Coronary artery (tissue), 2 donors: ENCODE measurements around the gene PHF23.

Source experiments
- DNase-seq: peaks from one replicate; pipeline ENCODE4 v3.0.0-alpha.2; 2017; ENCODE audit warnings: low spot score
- H3K27ac ChIP-seq, 2 donors: fragments of 200-600 bp; sonication (generic); one replicate each; pipeline ENCODE4 v1.5.1; 2016 to 2019
- H3K4me3 ChIP-seq: fragments of 200-600 bp; sonication (generic); 2 replicates; pipeline ENCODE4 v1.5.1; 2016; ENCODE audit warnings: mild to moderate bottlenecking, moderate library complexity
- CTCF ChIP-seq: fragments of 200-600 bp; sonication (generic); IDR thresholded peaks from one replicate; pipeline ENCODE4 v1.5.1; 2019; ENCODE audit warnings: antibody characterized with exemption

PHF23 gene

GRCh38 chr17:7256766-7257456 lies 17.7 kb upstream of the PHF23 start:
- no peak overlapping the region for H3K27ac ChIP-seq
- no peak for TF ChIP-seq CTCF

GRCh38 chr17:7254511-7254910 lies 15.3 kb upstream of the PHF23 start:
- no peak for DNase-seq
- no peak for TF ChIP-seq CTCF
- no peak overlapping the region for H3K4me3 ChIP-seq
- H3K27ac ChIP-seq: no peak overlapping the region

More at GRCh38 chr17:7256766-7257456, 17.7 kb upstream of the PHF23 start:
- H3K4me3 ChIP-seq: no peak overlapping the region
- no peak for DNase-seq

- TF ChIP-seq CTCF: no peak
- DNase-seq: no peak
- Histone ChIP-seq H3K4me3 (peak overlapping the region; percentile 95), H3K27ac (peak overlapping the region; percentile 99)
These were observed 13.8 kb upstream of the PHF23 start for GRCh38 chr17:7253082-7253481.

- no peak for TF ChIP-seq CTCF
- Histone ChIP-seq H3K27ac (peak within 1 kb of the TSS; percentile 99), H3K4me3 (peak within 1 kb of the TSS; percentile 95)
- DNase-seq: peak; percentile 99
These were observed 13.2 kb upstream of the PHF23 start, which contains the start of gene ELP5 for GRCh38 chr17:7252176-7253043. TSS of gene ELP5 (plus strand) at chr17:7252215. CDS start at chr17:7252551, 336 bp downstream.

- TF ChIP-seq CTCF: no peak
- H3K27ac ChIP-seq: peak within 1 kb of the TSS; percentile 99
- peak within 1 kb of the TSS; percentile 95 for H3K4me3 ChIP-seq
- DNase-seq: no peak
These were observed 12.5 kb upstream of the PHF23 start, which contains the start of gene CTDNEP1 for GRCh38 chr17:7251661-7252175. TSS of gene CTDNEP1 (minus strand) at chr17:7251734. CDS start at chr17:7251296, 438 bp downstream.

- no peak for TF ChIP-seq CTCF
- peak overlapping the region; percentile 95 for H3K4me3 ChIP-seq
- DNase-seq: no peak
These were observed 11.7 kb upstream of the PHF23 start for GRCh38 chr17:7250695-7251627.

More at GRCh38 chr17:7250695-7251627, 11.7 kb upstream of the PHF23 start:
- H3K27ac ChIP-seq: peak overlapping the region; percentile 99
